PC-9 (cell line): ENCODE data around the gene CEBPZ. TPM values are rescaled to one million over a fixed set of nuclear protein-coding genes. Genes with fewer than 3 reads are reported as not detected.

Experiments used
- Bru-seq: library from RNA; stranded (reverse); fragments of 400-500 nt; gene quantifications from one replicate; lab custom pipeline; 2021; lab: Mats Ljungman, UMichigan
- BruChase-seq, 2 experiments: library from RNA; stranded (reverse); fragments of 400-500 nt; gene quantifications; one replicate each; lab custom pipeline; 2021; lab: Mats Ljungman, UMichigan
- BruUV-seq: library from RNA; stranded (reverse); fragments of 400-500 nt; replicated peaks from 2 replicates; lab custom pipeline; 2021; lab: Mats Ljungman, UMichigan
- CTCF ChIA-PET: fragments of 300-600 bp; sonication (Branson Sonifier 250); formaldehyde crosslinking; loops from one replicate; lab custom pipeline; 2022; ENCODE audit warnings: antibody characterized with exemption; lab: Charles Lee
- POLR2A ChIA-PET: fragments of 300-600 bp; sonication (Branson Sonifier 250); formaldehyde crosslinking; loops from one replicate; lab custom pipeline; 2022; ENCODE audit warnings: antibody characterized with exemption; ENCODE audit not compliant: unreplicated experiment; lab: Charles Lee
- DNase-seq, 2 experiments: peaks; one replicate each; pipeline versions ENCODE4 v3.0.0 to v3.0.0-alpha.2; 2015 to 2022; ENCODE audit warnings: mixed read lengths in 1 of 2
- H2AFZ ChIP-seq: fragments of 200-600 bp; sonication (generic); 2 replicates; pipeline ENCODE4 v1.8.1; 2017; ENCODE audit warnings: antibody characterized with exemption
- H3F3A ChIP-seq: fragments of 200-600 bp; sonication (generic); 2 replicates; pipeline ENCODE4 v1.8.1; 2017; ENCODE audit warnings: antibody characterized with exemption, mild to moderate bottlenecking, low read depth; ENCODE audit not compliant: insufficient read depth
- H3K27ac ChIP-seq: fragments of 200-600 bp; sonication (generic); 2 replicates; pipeline ENCODE4 v1.6.1; 2016; ENCODE audit warnings: mixed run types
- H3K27me3 ChIP-seq: fragments of 200-600 bp; sonication (generic); 2 replicates; pipeline ENCODE4 v1.6.1; 2016; ENCODE audit warnings: low read depth, mixed run types; ENCODE audit not compliant: insufficient read depth
- H3K36me3 ChIP-seq: fragments of 200-600 bp; sonication (generic); 2 replicates; pipeline ENCODE4 v1.6.1; 2016; ENCODE audit warnings: low read depth, mixed run types
- H3K4me1 ChIP-seq: fragments of 200-600 bp; sonication (generic); replicated peaks from 2 replicates; pipeline ENCODE4 v1.6.1; 2016; ENCODE audit warnings: mixed run types; ENCODE audit not compliant: insufficient read depth
- H3K4me2 ChIP-seq: fragments of 200-600 bp; sonication (generic); 2 replicates; pipeline ENCODE4 v1.6.1; 2017; ENCODE audit warnings: mixed run types
- H3K4me3 ChIP-seq: fragments of 200-600 bp; sonication (generic); 2 replicates; pipeline ENCODE4 v1.6.1; 2016; ENCODE audit warnings: mixed run types
- H3K79me2 ChIP-seq: fragments of 200-600 bp; sonication (generic); 2 replicates; pipeline ENCODE4 v1.6.1; 2017; ENCODE audit warnings: low read depth, mixed run types
- H3K9me2 ChIP-seq: fragments of 200-600 bp; sonication (generic); 2 replicates; pipeline ENCODE4 v1.8.1; 2017; ENCODE audit warnings: mild to moderate bottlenecking; ENCODE audit not compliant: insufficient read depth
- H3K9me3 ChIP-seq: fragments of 200-600 bp; sonication (generic); 2 replicates; pipeline ENCODE4 v1.8.1; 2016; ENCODE audit warnings: low read depth; ENCODE audit not compliant: insufficient read depth
- H4K20me1 ChIP-seq: fragments of 200-600 bp; sonication (generic); 2 replicates; pipeline ENCODE4 v1.8.1; 2017; ENCODE audit not compliant: insufficient read depth
- EZH2 ChIP-seq: fragments of 200-600 bp; sonication (generic); IDR thresholded peaks from 2 replicates; pipeline ENCODE4 v1.8.0; 2017; ENCODE audit warnings: antibody characterized with exemption, low read depth
- intact Hi-C: fragments of 100-400 bp; cut with micrococcal nuclease; formaldehyde crosslinking; loops from one replicate; pipeline ENCODE4 v1.10.0; 2022; ENCODE audit not compliant: unreplicated experiment
- long read RNA-seq: library from polyadenylated mRNA; stranded (forward); transcript quantifications from one replicate; pipeline ENCODE4 v2.0.0, GENCODE V29; 2022
- total RNA-seq: library from RNA; stranded (reverse); gene quantifications from 2 replicates; pipeline ENCODE4 v1.2.3, GENCODE V29; 2021
- TF ChIP-seq, protein P1 (sequence below): fragments of 200-600 bp; sonication (generic); conservative IDR thresholded peaks from 2 replicates; pipeline ENCODE4 v1.6.1; 2017; ENCODE audit warnings: mixed run types, antibody characterized with exemption, mild to moderate bottlenecking, moderate library complexity

CEBPZ gene
- 29.2 and 35.7 TPM in 2 replicates for total RNA-seq
- Bru-seq, nascent RNA: percentile 87 among the genes with signal in this experiment
- BruChase-seq, experiment 1, labeled RNA remaining after a 2-hour chase: percentile 84 among the genes with signal in this experiment
- BruChase-seq, experiment 2, labeled RNA remaining after a 6-hour chase: percentile 90 among the genes with signal in this experiment
- long read RNA-seq, transcript CEBPZ-201 (16 exons, 3,463 nt): major isoform, 57 of 100 reads
- long read RNA-seq, partial matches to known transcripts: 3 of 100 reads
- long read RNA-seq, other reads (novel, unspliced or antisense): 40 of 100 reads

GRCh38 chr2:37231241-37232130 is at the start of gene CEBPZ, which contains the start of gene NDUFAF7:
Gene CEBPZ, minus strand, starts transcription at chr2:37231596. Its CDS starts 29 bp downstream, at chr2:37231567.
Gene NDUFAF7, plus strand, starts transcription at chr2:37231658. Its CDS starts 48 bp downstream, at chr2:37231706.
- intact Hi-C loops: loop anchor here (5.0 kb wide), 1 partner anchor 74 kb away; the partner anchor contains the start of gene EIF2AK2
- Histone ChIP-seq H3K27ac (peak within 1 kb of the TSS; percentile 67), H3K4me3 (peak within 1 kb of the TSS; percentile 88), H3K27me3 (no peaks in the 10 kb centered on the region), H4K20me1 (peaks cover 8% of the 10 kb centered on the region; the same call in 1 of the 2 replicates), H3K36me3 (peaks cover 20% of the 10 kb centered on the region; the same call in 1 of the 2 replicates), H3K9me2 (no peaks in the 10 kb centered on the region), H3K4me1 (peaks cover 26% of the 10 kb centered on the region), H3F3A (peaks cover 4% of the 10 kb centered on the region; the same call in 1 of the 2 replicates), H2AFZ (peak within 1 kb of the TSS; percentile 99), H3K9me3 (no peaks in the 10 kb centered on the region), H3K4me2 (peak within 1 kb of the TSS; percentile 96), H3K79me2 (peaks cover 88% of the 10 kb centered on the region)
- TF ChIP-seq, protein P1, sequence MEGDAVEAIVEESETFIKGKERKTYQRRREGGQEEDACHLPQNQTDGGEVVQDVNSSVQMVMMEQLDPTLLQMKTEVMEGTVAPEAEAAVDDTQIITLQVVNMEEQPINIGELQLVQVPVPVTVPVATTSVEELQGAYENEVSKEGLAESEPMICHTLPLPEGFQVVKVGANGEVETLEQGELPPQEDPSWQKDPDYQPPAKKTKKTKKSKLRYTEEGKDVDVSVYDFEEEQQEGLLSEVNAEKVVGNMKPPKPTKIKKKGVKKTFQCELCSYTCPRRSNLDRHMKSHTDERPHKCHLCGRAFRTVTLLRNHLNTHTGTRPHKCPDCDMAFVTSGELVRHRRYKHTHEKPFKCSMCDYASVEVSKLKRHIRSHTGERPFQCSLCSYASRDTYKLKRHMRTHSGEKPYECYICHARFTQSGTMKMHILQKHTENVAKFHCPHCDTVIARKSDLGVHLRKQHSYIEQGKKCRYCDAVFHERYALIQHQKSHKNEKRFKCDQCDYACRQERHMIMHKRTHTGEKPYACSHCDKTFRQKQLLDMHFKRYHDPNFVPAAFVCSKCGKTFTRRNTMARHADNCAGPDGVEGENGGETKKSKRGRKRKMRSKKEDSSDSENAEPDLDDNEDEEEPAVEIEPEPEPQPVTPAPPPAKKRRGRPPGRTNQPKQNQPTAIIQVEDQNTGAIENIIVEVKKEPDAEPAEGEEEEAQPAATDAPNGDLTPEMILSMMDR: no peak
- TF ChIP-seq EZH2: no peak
- peak; percentile 83 to 95 for DNase-seq
- POLR2A ChIA-PET: interaction anchor here (0.7 kb wide), 1 partner anchor 10 kb away, joined by 4 read pairs; no protein-coding TSS in a partner anchor
- CTCF ChIA-PET: no interaction called here
- BruUV-seq: TSS peak; percentile 60

- no peak for TF ChIP-seq EZH2
- TF ChIP-seq, protein P1: no peak
- H2AFZ ChIP-seq: no peak overlapping the region
- H3K36me3 ChIP-seq: peaks cover 12% of the 10 kb centered on the region
- ChIA-PET POLR2A (interaction anchor here (0.7 kb wide), 1 partner anchor 36 kb away, joined by 7 read pairs; no protein-coding TSS in a partner anchor), CTCF (no interaction called here)
- H3K27ac ChIP-seq: no peak overlapping the region
- H3K9me3 ChIP-seq: no peaks in the 10 kb centered on the region
- H3K27me3 ChIP-seq: no peaks in the 10 kb centered on the region
- DNase-seq: no peak
- H3K4me2 ChIP-seq: no peak overlapping the region
- no peaks in the 10 kb centered on the region for H3F3A ChIP-seq
- BruUV-seq: no TSS peak
- H3K9me2 ChIP-seq: no peaks in the 10 kb centered on the region
- no peaks in the 10 kb centered on the region for H3K4me1 ChIP-seq
- H3K79me2 ChIP-seq: no peaks in the 10 kb centered on the region
- H3K4me3 ChIP-seq: no peak overlapping the region
- H4K20me1 ChIP-seq: no peaks in the 10 kb centered on the region
- intact Hi-C loops: no loop called here
Measured at GRCh38 chr2:37276291-37276690, 44.9 kb upstream of the CEBPZ start.

- no peaks in the 10 kb centered on the region for H4K20me1 ChIP-seq
- H2AFZ ChIP-seq: no peak overlapping the region
- H3K4me3 ChIP-seq: no peak overlapping the region
- no peaks in the 10 kb centered on the region for H3K79me2 ChIP-seq
- no peaks in the 10 kb centered on the region for H3K4me1 ChIP-seq
- TF ChIP-seq EZH2: no peak
- TF ChIP-seq, protein P1: no peak
- H3F3A ChIP-seq: peaks cover 3% of the 10 kb centered on the region; the same call in 1 of the 2 replicates
- no peaks in the 10 kb centered on the region for H3K9me2 ChIP-seq
- H3K9me3 ChIP-seq: no peaks in the 10 kb centered on the region
- no peak overlapping the region for H3K4me2 ChIP-seq
- BruUV-seq: no TSS peak
- no peak for DNase-seq
- no peaks in the 10 kb centered on the region for H3K27me3 ChIP-seq
- no peak overlapping the region for H3K27ac ChIP-seq
- intact Hi-C loops: no loop called here
- POLR2A ChIA-PET: interaction anchor here (0.6 kb wide), 1 partner anchor 117 kb away, joined by 7 read pairs; the partner anchor contains the start of gene EIF2AK2
- peaks cover 12% of the 10 kb centered on the region for H3K36me3 ChIP-seq
- CTCF ChIA-PET: no interaction called here
Measured at GRCh38 chr2:37274359-37274965, 43.1 kb upstream of the CEBPZ start.
